Measurements from ENCODE around the gene CFAP74. TPM values are rescaled to one million over a fixed set of nuclear protein-coding genes. Genes with fewer than 3 reads are reported as not detected.

The CFAP74 gene
- polyA plus RNA-seq, 1 donor (not counting 4 experiments of a cell fraction or from before 2014, with no cell fraction given), result not detected

- no peak overlapping the region for H3K4me3 ChIP-seq (ENCODE audit: control insufficient read depth in 2 of 3, extremely low read depth in 1 of 3, insufficient read depth in 2 of 3, low read depth in 1 of 3, low read length in 3 of 3)
- H3K9ac ChIP-seq (ENCODE audit: control insufficient read depth, extremely low read depth, insufficient read depth, low read length), result no peak overlapping the region
- H2AFZ ChIP-seq (ENCODE audit: control insufficient read depth, low read length), result no peak overlapping the region
- DNase-seq (ENCODE audit: low read depth, low spot score) (no peak), FAIRE-seq (no peak)
- no peaks in the 10 kb centered on the region for H3K9me1 ChIP-seq (ENCODE audit: control insufficient read depth, extremely low read depth, insufficient read depth, low read length)
- no peaks in the 10 kb centered on the region for H3K36me3 ChIP-seq (ENCODE audit: control insufficient read depth in 2 of 2, extremely low read depth in 1 of 2, insufficient read depth in 2 of 2, low read length in 2 of 2)
- peaks cover 7% of the 10 kb centered on the region for H3K27me3 ChIP-seq (ENCODE audit: control insufficient read depth, extremely low read depth, insufficient read depth, low read length)
- no peaks in the 10 kb centered on the region for H4K20me1 ChIP-seq (ENCODE audit: control insufficient read depth, extremely low read depth, insufficient read depth, low read length)
- H3K27ac ChIP-seq (ENCODE audit: control insufficient read depth, insufficient read depth, low read length), result no peak overlapping the region
- no peak for TF ChIP-seq CTCF (optimal IDR thresholded peaks at IDR 0.05 in 1 of 3, IDR thresholded peaks at IDR 0.05 in 1 of 3, conservative IDR thresholded peaks at IDR 0.05 in 1 of 3; ENCODE audit: extremely low read depth in 1 of 3, insufficient read depth in 2 of 3, low read length in 3 of 3)
- TF ChIP-seq EZH2 (IDR thresholded peaks at IDR 0.05; ENCODE audit: low read length), result no peak
- H3K9me3 ChIP-seq (ENCODE audit: control insufficient read depth, low read depth, low read length), result no peaks in the 10 kb centered on the region
- dilution Hi-C loops (cut with MboI; ENCODE audit: extremely low pct_ligation_motif_present, low sequenced_read_pairs), result no loop called here
- no peak overlapping the region for H3K4me2 ChIP-seq (ENCODE audit: control insufficient read depth, extremely low read depth, insufficient read depth, low read depth, low read length)
- peaks cover 3% of the 10 kb centered on the region for H3K4me1 ChIP-seq (ENCODE audit: control insufficient read depth, extremely low read depth, insufficient read depth, low read length)
- H3K79me2 ChIP-seq (ENCODE audit: control insufficient read depth, insufficient read depth, low read length), result no peaks in the 10 kb centered on the region
These were observed 103.6 kb downstream of the CFAP74 start for GRCh38 chr1:1899967-1900327.

- no peak overlapping the region for H3K4me3 ChIP-seq (ENCODE audit: control insufficient read depth in 2 of 3, extremely low read depth in 1 of 3, insufficient read depth in 2 of 3, low read depth in 1 of 3, low read length in 3 of 3)
- H3K79me2 ChIP-seq (ENCODE audit: control insufficient read depth, insufficient read depth, low read length), result no peaks in the 10 kb centered on the region
- H3K9ac ChIP-seq (ENCODE audit: control insufficient read depth, extremely low read depth, insufficient read depth, low read length), result no peak overlapping the region
- no peak overlapping the region for H2AFZ ChIP-seq (ENCODE audit: control insufficient read depth, low read length)
- H3K36me3 ChIP-seq (ENCODE audit: control insufficient read depth in 2 of 2, extremely low read depth in 1 of 2, insufficient read depth in 2 of 2, low read length in 2 of 2), result no peaks in the 10 kb centered on the region
- no peaks in the 10 kb centered on the region for H3K9me3 ChIP-seq (ENCODE audit: control insufficient read depth, low read depth, low read length)
- H3K27ac ChIP-seq (ENCODE audit: control insufficient read depth, insufficient read depth, low read length), result no peak overlapping the region
- H3K27me3 ChIP-seq (ENCODE audit: control insufficient read depth, extremely low read depth, insufficient read depth, low read length), result peaks cover 12% of the 10 kb centered on the region
- DNase-seq (ENCODE audit: low read depth, low spot score), result no peak
- TF ChIP-seq EZH2 (IDR thresholded peaks at IDR 0.05; ENCODE audit: low read length) (no peak), CTCF (optimal IDR thresholded peaks at IDR 0.05 in 1 of 3, IDR thresholded peaks at IDR 0.05 in 1 of 3, conservative IDR thresholded peaks at IDR 0.05 in 1 of 3; ENCODE audit: extremely low read depth in 1 of 3, insufficient read depth in 2 of 3, low read length in 3 of 3) (no peak)
- FAIRE-seq, result no peak
- H3K9me1 ChIP-seq (ENCODE audit: control insufficient read depth, extremely low read depth, insufficient read depth, low read length), result no peaks in the 10 kb centered on the region
- H3K4me2 ChIP-seq (ENCODE audit: control insufficient read depth, extremely low read depth, insufficient read depth, low read depth, low read length), result no peak overlapping the region
- dilution Hi-C loops (cut with MboI; ENCODE audit: extremely low pct_ligation_motif_present, low sequenced_read_pairs), result no loop called here
- no peaks in the 10 kb centered on the region for H4K20me1 ChIP-seq (ENCODE audit: control insufficient read depth, extremely low read depth, insufficient read depth, low read length)
- H3K4me1 ChIP-seq (ENCODE audit: control insufficient read depth, extremely low read depth, insufficient read depth, low read length), result peaks cover 8% of the 10 kb centered on the region
These were observed 104.2 kb downstream of the CFAP74 start for GRCh38 chr1:1899266-1899966.
